ENCODE measurements around the gene TPP1.

TPP1 gene

GRCh38 chr11:6563121-6563619 lies 56.1 kb downstream of the TPP1 start:
- no peak overlapping the region for H3K4me3 ChIP-seq (ENCODE audit: low read depth, low read length)
- DNase-seq (ENCODE audit: low read depth): no peak
- TF ChIP-seq CTCF (conservative IDR thresholded peaks at IDR 0.05; ENCODE audit: low read depth, low read length): no peak
